HL-60/S4 treated with retinoic acid at 250 ng/mL for 4 days and 3 days (cell line): ENCODE results near the gene ANKAR.
"Not testable (repeated sequence)": the region's sequence is repeated elsewhere in the genome, so short reads cannot be mapped to it uniquely, and the experiment has no call there.

Experiments used
- in situ Hi-C: fragments of 300-500 bp; cut with MboI; formaldehyde crosslinking; loops from 2 replicates; pipeline ENCODE4 v1.7.0; 2022; ENCODE audit warnings: low sequenced_read_pairs

Gene ANKAR

DNA sequence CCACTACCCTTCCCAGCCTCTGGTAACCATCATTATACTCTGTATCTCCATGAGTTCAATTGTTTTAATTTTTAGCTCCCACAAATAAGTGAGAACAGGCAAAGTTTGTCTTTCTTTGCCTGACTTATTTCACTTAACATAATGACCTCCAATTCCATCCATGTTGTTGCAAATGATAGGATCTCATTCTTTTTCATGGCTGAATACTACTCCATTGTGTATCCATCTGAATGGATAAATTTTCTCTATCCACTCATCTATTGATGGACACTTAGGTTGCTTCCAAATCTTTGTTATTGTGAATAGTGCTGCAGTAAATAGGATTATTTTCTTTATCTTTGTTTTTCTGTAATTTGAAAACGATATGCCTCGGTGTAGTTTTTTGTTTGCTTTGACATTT lies 26.2 kb downstream of the ANKAR start:
- in situ Hi-C loops = no loop called here

DNA sequence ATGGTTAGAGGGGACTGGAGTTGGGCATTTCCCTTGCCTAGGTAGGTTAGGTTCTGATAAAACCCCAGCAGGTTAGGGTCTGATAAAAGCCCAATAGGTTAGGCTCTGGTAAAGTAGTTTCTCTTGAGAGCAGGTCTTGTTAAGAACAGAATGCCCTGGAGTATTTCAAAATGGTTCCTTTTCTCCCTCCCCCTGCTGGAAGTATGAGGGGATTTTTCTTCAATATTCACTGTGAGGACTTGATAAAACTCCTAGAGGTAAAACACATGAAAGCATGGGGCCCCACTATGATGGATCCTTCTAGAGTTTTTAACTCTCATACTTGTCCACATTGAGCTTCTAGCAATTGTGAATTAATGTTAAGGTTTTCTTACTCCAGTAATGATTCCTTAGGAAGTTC lies 27.6 kb downstream of the ANKAR start:
- in situ Hi-C loops = no loop called here

DNA sequence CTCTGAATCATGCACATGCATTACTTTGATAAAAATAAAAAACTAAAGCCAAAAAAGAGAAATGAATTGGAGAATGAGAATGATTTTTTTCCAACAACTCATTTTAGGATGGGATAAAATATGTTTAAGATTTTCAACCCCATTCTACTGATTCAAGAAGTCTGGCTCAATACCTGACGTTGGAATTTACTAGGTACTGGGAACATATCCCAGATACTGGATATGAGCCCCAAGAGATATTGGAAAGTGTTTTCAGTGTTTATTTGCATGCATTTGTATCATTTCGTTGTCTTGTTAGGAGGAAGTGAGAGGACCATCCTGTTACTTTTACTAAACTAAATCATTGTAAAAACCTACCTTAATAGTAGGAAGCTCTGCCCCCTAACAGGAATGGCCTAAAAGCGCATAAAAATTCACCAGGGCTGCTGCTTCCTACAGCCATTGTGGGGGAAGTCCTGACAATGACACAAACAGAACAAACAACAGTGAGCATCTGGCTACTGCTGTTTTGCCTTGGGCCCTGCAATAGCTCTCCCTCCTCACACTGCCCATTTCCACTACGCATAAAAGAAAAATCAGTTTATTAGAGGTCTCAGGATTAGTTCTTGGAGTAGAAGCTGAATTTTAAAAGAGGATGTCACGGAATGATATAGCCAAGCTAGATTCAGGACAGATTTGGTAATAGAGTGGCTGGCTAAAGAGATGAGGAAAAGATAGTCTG lies 35.2 kb downstream of the ANKAR start:
- in situ Hi-C loops = no loop called here

DNA sequence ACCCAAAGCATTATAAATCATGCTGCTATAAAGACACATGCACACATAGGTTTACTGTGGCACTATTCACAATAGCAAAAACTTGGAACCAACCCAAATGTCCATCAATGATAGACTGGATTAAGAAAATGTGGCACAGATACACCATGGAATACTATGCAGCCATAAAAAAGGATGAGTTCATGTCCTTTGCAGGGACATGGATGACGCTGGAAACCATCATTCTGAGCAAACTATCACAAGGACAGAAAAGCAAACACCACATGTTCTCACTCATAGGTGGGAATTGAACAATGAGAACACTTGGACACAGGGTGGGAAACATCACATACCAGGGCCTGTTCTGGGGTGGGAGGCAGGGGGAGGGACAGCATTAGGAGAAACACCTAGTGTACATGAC lies 43.1 kb downstream of the ANKAR start:
- in situ Hi-C loops = not testable (repeated sequence)

DNA sequence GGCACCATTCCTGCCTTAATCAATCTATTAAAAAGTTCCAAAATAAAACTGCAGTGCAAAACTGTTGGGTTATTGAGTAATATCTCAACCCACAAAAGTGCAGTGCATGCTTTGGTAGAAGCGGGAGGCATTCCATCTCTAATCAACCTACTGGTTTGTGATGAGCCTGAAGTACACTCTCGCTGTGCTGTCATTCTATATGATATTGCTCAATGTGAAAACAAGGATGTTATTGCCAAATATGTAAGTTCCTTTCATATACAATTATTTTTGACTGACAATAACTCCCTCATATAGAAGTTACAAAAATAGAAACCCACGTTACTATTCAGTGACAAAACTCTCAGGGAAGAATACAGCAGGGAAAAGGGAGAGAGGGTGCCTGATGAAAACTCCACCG lies 45.1 kb downstream of the ANKAR start:
- in situ Hi-C loops = no loop called here

DNA sequence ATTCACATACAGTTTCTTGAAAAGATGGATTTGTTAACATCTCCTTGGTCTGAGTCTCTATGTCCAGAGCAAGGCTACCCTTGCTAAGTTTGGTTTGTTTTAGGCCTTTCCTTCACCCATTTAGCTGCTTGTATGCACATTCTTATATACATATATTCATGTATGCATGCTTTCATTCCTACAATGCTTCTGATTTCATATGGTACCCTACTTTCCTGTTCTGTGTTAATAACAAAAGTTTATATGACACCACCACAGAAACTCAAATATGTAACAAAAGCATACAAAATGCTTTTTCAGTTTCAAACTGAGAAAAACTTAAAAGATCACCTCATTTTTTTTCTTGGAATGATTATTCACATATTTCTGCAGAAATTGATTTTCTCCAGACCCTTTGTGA lies 48.7 kb downstream of the ANKAR start:
- in situ Hi-C loops = no loop called here
